Tibial nerve (tissue), 4 donors: ENCODE results near the gene CEACAM1.

ENCODE experiments used
- CTCF ChIP-seq, 5 experiments: fragments of 200-600 bp in 3 of 5; fragments of 450-650 bp in 2 of 5; sonication (generic) in 3 of 5; IDR thresholded peaks; one replicate each; pipeline ENCODE4 v1.5.1; 2016 to 2019; ENCODE audit warnings: antibody characterized with exemption in 5 of 5, mild to moderate bottlenecking in 3 of 5, moderate library complexity in 2 of 5
- EP300 ChIP-seq, 2 donors: sonication (generic); formaldehyde crosslinking; IDR thresholded peaks; one replicate each; pipeline ENCODE4 v1.6.1; 2017; ENCODE audit warnings: antibody characterized with exemption in 2 of 2, mild to moderate bottlenecking in 1 of 2
- POLR2A ChIP-seq, 2 donors: fragments of 450-650 bp; IDR thresholded peaks; one replicate each; pipeline ENCODE4 v1.6.1; 2017; ENCODE audit warnings: antibody characterized with exemption in 2 of 2, mild to moderate bottlenecking in 2 of 2, moderate library complexity in 2 of 2

GRCh38 chr19:42516771-42517170 lies 11.5 kb downstream of the CEACAM1 start:
- no peak for TF ChIP-seq CTCF (IDR thresholded peaks at IDR 0.05)
- no peak for TF ChIP-seq POLR2A (IDR thresholded peaks at IDR 0.05)
- no peak for TF ChIP-seq EP300 (IDR thresholded peaks at IDR 0.05)
